Heart left ventricle (tissue), 16 donors: Measurements from ENCODE around the gene FGD1. TPM values are rescaled to one million over a fixed set of nuclear protein-coding genes. Genes with fewer than 3 reads are reported as not detected.
"Not testable (repeated sequence)": the region's sequence is repeated elsewhere in the genome, so short reads cannot be mapped to it uniquely, and the experiment has no call there.

Experiments
- ATAC-seq, 4 donors: fragments of 200-7000 bp; cut with Tn5 transposase; one replicate each; pipeline ENCODE4 v1.9.1; 2020 to 2022; ENCODE audit warnings: moderate library complexity in 4 of 4, mild to moderate bottlenecking in 3 of 4, moderate number of reproducible peaks in 1 of 4
- DNase-seq, 5 donors: peaks; one replicate each; pipeline ENCODE4 v3.0.0-alpha.2; 2020
- H3K27ac ChIP-seq, 12 donors: fragments of 200-600 bp; sonication (generic) in 4 of 12; one replicate each; pipeline versions ENCODE4 v1.5.0 to v1.8.0; 2016 to 2022; ENCODE audit warnings: mild to moderate bottlenecking in 2 of 12
- H3K27me3 ChIP-seq, 9 donors: fragments of 200-600 bp; sonication (generic) in 2 of 9; one replicate each; pipeline versions ENCODE4 v1.5.1 to v1.8.0; 2016 to 2022; ENCODE audit warnings: mild to moderate bottlenecking in 3 of 9
- H3K36me3 ChIP-seq, 9 donors: fragments of 200-600 bp; sonication (generic) in 2 of 9; one replicate each; pipeline versions ENCODE4 v1.5.0 to v1.8.0; 2018 to 2022; ENCODE audit warnings: mild to moderate bottlenecking in 2 of 9
- H3K4me1 ChIP-seq, 12 donors: fragments of 200-600 bp; sonication (generic) in 4 of 12; one replicate each; pipeline versions ENCODE4 v1.5.0 to v1.8.0; 2016 to 2022; ENCODE audit warnings: mild to moderate bottlenecking in 3 of 12
- H3K4me3 ChIP-seq, 12 donors: fragments of 200-600 bp; sonication (generic) in 4 of 12; one replicate each; pipeline versions ENCODE4 v1.5.0 to v1.8.0; 2017 to 2022; ENCODE audit warnings: mild to moderate bottlenecking in 9 of 12, moderate library complexity in 4 of 12
- H3K9me3 ChIP-seq, 12 donors: fragments of 200-600 bp; sonication (generic) in 4 of 12; one replicate each; pipeline versions ENCODE4 v1.5.0 to v1.8.0; 2016 to 2022; ENCODE audit warnings: mild to moderate bottlenecking in 1 of 12
- CTCF ChIP-seq, 12 donors: fragments of 200-600 bp; sonication (generic) in 4 of 12; IDR thresholded peaks; one replicate each; pipeline versions ENCODE4 v1.5.0 to v1.8.0; 2018 to 2022; ENCODE audit warnings: antibody characterized with exemption in 12 of 12, mild to moderate bottlenecking in 5 of 12
- POLR2A ChIP-seq, 2 donors: fragments of 450-650 bp; IDR thresholded peaks; one replicate each; pipeline ENCODE4 v1.6.1; 2017; ENCODE audit warnings: antibody characterized with exemption in 2 of 2, mild to moderate bottlenecking in 2 of 2, moderate library complexity in 2 of 2
- WGBS, 4 donors: extraction: QIAGEN DNeasy Blood & Tissue Kit in 2 of 4; methylation state at CpG; one replicate each; pipeline versions ENCODE4 v1.1.5 to v1.1.7; 2013 to 2018; 5-methylcytosine and 5-hydroxymethylcytosine counted together
- intact Hi-C, 10 donors: fragments of 100-400 bp; cut with DNase I; formaldehyde crosslinking; loops; one replicate each; pipeline versions ENCODE4 v1.11.1 to v1.14.2; 2022
- long read RNA-seq, 3 donors: library from polyadenylated mRNA; unstranded; transcript quantifications; one replicate each; pipeline ENCODE4 v2.0.0, GENCODE V29; 2020 to 2021
- polyA plus RNA-seq, 2 donors: library from polyadenylated mRNA; stranded (reverse); fragments of 200-250 nt; gene quantifications; one replicate each; pipeline ENCODE4 v1.2.3, GENCODE V29; 2013
- total RNA-seq, 9 donors: library from RNA; depleted of rRNA in 2 of 9; stranded (reverse); fragments of >200 nt in 2 of 9; fragmentation: NEBNext Ultra II Directional in 3 of 9; extraction: Animal tissue kit (Norgen Biotek cat#: 25700) in 3 of 9; gene quantifications; one replicate each; pipeline versions ENCODE4 v1.1.0 to v1.2.4, GENCODE V29; 2016 to 2023
- donor health status: ischemic (EF 13 %, LVEDD 7.1; RV severe dilation, severe dysfunction).
- donor health status: healthy with polysubstance abuse.
- donor health status: DM: no; HTN: yes; CAD: no.
- donor health status: DM: no; HTN: no; CAD: no.
- donor health status: ischemic (EF 25% LVEDD 6.9; RV normal size, moderate dysfunction).
- donor health status: ischemic (EF 25% LVEDD 5.7; RV mildly dilated, moderate dysfunction).
- donor health status: healthy.
- donor health status: DM: yes; HTN: yes; CAD: no.
- donor health status: ischemic (EF 35%, LVEDD 5.7; RV mildly dilated, moderate dysfunction).
- donor health status: nonischemic (EF 11% LVEDD 7.7; RV severe dilation, severe dysfunction).
- donor health status: DM: yes; HTN: yes; CAD: no.
- donor health status: PGD.
- donor health status: ischemic (EF 29% LVEDD 5.4; RV normal size, mild dysfunction).
- donor health status: nonischemic (EF 23%, LVEDD 6.1; RV moderate dilation, normal function).

The FGD1 gene
- total RNA-seq (1 to 10 TPM; 4.3 to 7.5 (median 6.7) TPM), polyA plus RNA-seq (1 to 10 TPM; 3.9 to 4.2 TPM)
- long read RNA-seq, donor 1, full-length matches to known transcripts: 2 of 9 reads
- long read RNA-seq, donor 1, partial matches to known transcripts: 5 of 9 reads
- long read RNA-seq, donor 1, other reads (novel, unspliced or antisense): 2 of 9 reads
- long read RNA-seq, donor 2, partial matches to known transcripts: 3 of 6 reads
- long read RNA-seq, donor 2, other reads (novel, unspliced or antisense): 3 of 6 reads
- long read RNA-seq, donor 3, full-length matches to known transcripts: 2 of 8 reads
- long read RNA-seq, donor 3, partial matches to known transcripts: 6 of 8 reads
- long read RNA-seq, donor 3, other reads (novel, unspliced or antisense): 0 of 8 reads

DNA sequence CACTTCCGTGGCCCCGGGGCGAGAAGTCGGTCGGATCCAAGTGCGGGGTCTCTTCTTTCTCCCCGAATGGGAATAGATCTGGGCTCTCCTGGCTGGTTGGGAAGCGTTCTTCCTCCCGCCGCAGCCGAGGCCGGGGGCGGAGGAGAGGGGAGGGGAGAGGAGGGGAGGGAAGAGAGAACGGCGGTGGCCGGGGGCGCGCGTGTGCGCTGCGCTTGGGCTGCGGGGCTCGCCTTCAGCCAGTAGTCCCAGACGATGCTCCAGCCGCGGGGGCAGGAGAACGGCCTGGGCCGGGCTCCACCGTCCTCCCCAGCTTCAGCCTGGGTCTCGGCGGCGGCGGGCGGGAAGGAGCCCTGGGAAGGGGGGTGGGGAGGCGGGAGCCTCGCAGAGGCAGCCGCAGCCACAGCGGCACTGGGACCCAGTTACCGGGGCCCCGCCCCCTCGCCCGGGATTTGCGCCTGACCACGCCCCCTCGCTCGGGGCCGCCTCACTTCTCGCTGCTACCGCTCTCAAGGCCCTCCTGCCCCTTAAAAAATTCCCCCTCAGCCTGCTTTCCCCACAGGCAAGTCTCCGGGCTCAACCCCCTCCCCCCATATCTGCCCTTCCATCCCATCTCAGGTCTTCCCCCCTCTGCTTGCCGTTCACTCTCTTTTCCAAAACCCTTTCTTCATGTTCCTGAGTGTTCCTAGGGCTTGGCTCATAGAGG is at the start of gene FGD1:
Gene FGD1, minus strand, starts transcription at position 421 of the 703 bp plus-strand sequence. CDS start 802 bp downstream, outside the sequence.
- no peaks in the 10 kb centered on the region for H3K9me3 ChIP-seq
- 0 to 33% (median 15%) methylated on average over 11 to 47 of the region's 51 CpGs for WGBS, 4 donors
- no peaks in the 10 kb centered on the region for H3K36me3 ChIP-seq
- peaks cover 0 to 24% (median 0%) of the 10 kb centered on the region in 9 donors for H3K27me3 ChIP-seq
- intact Hi-C loops: loop anchor here in 1 of 10 donors (5.0 kb wide), 1 partner anchor 36 kb away; the partner anchor contains the start of gene GNL3L
- peak; percentile 71 to 82 (median 78) for DNase-seq
- peak; percentile 83 to 94 (median 88) for ATAC-seq
- TF ChIP-seq POLR2A (IDR thresholded peaks at IDR 0.05) (no peak), CTCF (IDR thresholded peaks at IDR 0.05) (no peak)
- H3K4me1 ChIP-seq: peaks cover 0 to 17% (median 0%) of the 10 kb centered on the region in 12 donors
- H3K27ac ChIP-seq: peak within 1 kb of the TSS; percentile 31 to 80 (median 72)
- peak within 1 kb of the TSS; percentile 51 to 87 (median 64) for H3K4me3 ChIP-seq

- not testable (repeated sequence) for ATAC-seq, H3K27ac ChIP-seq, H3K9me3 ChIP-seq, H3K27me3 ChIP-seq, H3K4me3 ChIP-seq, DNase-seq
- Histone ChIP-seq H3K4me1 (peaks cover 0 to 10% (median 0%) of the 10 kb centered on the region in 12 donors), H3K36me3 (peaks cover 0 to 93% (median 84%) of the 10 kb centered on the region in 9 donors)
- intact Hi-C loops: loop anchor here in 1 of 10 donors (10.0 kb wide), 1 partner anchor 93 kb away; no protein-coding TSS in a partner anchor
- WGBS, 4 donors: 68 to 100% (median 91%) methylated on average over 2 to 4 of the region's 4 CpGs
These were observed 46.2 kb upstream of the FGD1 start for GRCh38 chrX:54542239-54542638.

GRCh38 chrX:54540289-54540688 is 44.3 kb upstream of the FGD1 start:
- DNase-seq: peak in 4 of 5 donors; percentile 7 to 55 (median 39)
- ATAC-seq: peak; percentile 94 to 98 (median 96)
- Histone ChIP-seq H3K36me3 (peaks cover 0 to 80% (median 68%) of the 10 kb centered on the region in 9 donors), H3K9me3 (no peaks in the 10 kb centered on the region), H3K27ac (peak overlapping the region in 9 of 12 donors; percentile 16 to 81 (median 63)), H3K27me3 (no peaks in the 10 kb centered on the region), H3K4me1 (peaks cover 0 to 10% (median 0%) of the 10 kb centered on the region in 12 donors), H3K4me3 (no peak overlapping the region)
- 27 to 60% (median 50%) methylated on average over 4 of the region's 4 CpGs for WGBS, 4 donors
- TF ChIP-seq CTCF (IDR thresholded peaks at IDR 0.05) (peak in 5 of 12 donors; percentile 6 to 24 (median 14)), POLR2A (IDR thresholded peaks at IDR 0.05) (no peak)
- intact Hi-C loops: loop anchor here in 1 of 10 donors (10.0 kb wide), 1 partner anchor 95 kb away; no protein-coding TSS in a partner anchor

- DNase-seq (no peak), ATAC-seq (no peak)
- 72 to 90% (median 76%) methylated on average over 4 of the region's 4 CpGs for WGBS, 4 donors
- Histone ChIP-seq H3K36me3 (peaks cover 0 to 49% (median 22%) of the 10 kb centered on the region in 9 donors), H3K4me1 (peaks cover 0 to 18% (median 4%) of the 10 kb centered on the region in 12 donors), H3K9me3 (peaks cover 0 to 5% (median 0%) of the 10 kb centered on the region in 12 donors), H3K27me3 (peaks cover 0 to 4% (median 0%) of the 10 kb centered on the region in 9 donors), H3K4me3 (no peak overlapping the region), H3K27ac (no peak overlapping the region)
- no peak for TF ChIP-seq POLR2A (IDR thresholded peaks at IDR 0.05)
- no peak for TF ChIP-seq CTCF (IDR thresholded peaks at IDR 0.05)
- intact Hi-C loops: loop anchor here in 4 of 10 donors (5.0 to 10.0 kb wide), 5 partner anchors 37 to 349 kb away; partner anchors contain the start of genes TSR2 (in 2 of the 4), FAM120C (in 1 of the 4) and FGD1 (in 1 of the 4)
These were observed 38.2 kb upstream of the FGD1 start for GRCh38 chrX:54534271-54534670.
